K562 (cell line): Measurements from ENCODE around the gene ECD. TPM values are rescaled to one million over a fixed set of nuclear protein-coding genes. Genes with fewer than 3 reads are reported as not detected.

ENCODE experiments used
- AFF1 ChIP-seq, 2 experiments: fragments of 450-650 bp; IDR thresholded peaks; 2 replicates each; pipeline ENCODE4 v1.6.1; 2018; ENCODE audit warnings: mild to moderate bottlenecking in 2 of 2, low read depth in 1 of 2; ENCODE audit not compliant: partially characterized antibody in 2 of 2
- ARNT ChIP-seq, 2 experiments: fragments of 450-650 bp; IDR thresholded peaks; 2 replicates each; pipeline ENCODE4 v1.6.1; 2016; ENCODE audit warnings: mild to moderate bottlenecking in 1 of 2
- BCOR ChIP-seq: fragments of 450-650 bp; IDR thresholded peaks from 2 replicates; pipeline ENCODE4 v1.6.1; 2016
- CCNT2 ChIP-seq: IDR thresholded peaks from 2 replicates; pipeline ENCODE4 v1.6.1; 2011; ENCODE audit warnings: borderline replicate concordance, low read depth, mild to moderate bottlenecking, moderate library complexity, mixed read lengths, low read length; ENCODE audit not compliant: insufficient read length; ENCODE audit errors: extremely low read depth
- CHD2 ChIP-seq: IDR thresholded peaks from 2 replicates; pipeline ENCODE4 v1.6.1; 2011; ENCODE audit warnings: low read depth, low read length
- ETV6 ChIP-seq, 3 experiments: fragments of 150-350 bp in 1 of 3; sonication (generic) in 1 of 3; formaldehyde crosslinking in 1 of 3; IDR thresholded peaks; 2 replicates each; pipeline versions ENCODE4 v1.6.1 to v1.8.0; 2014 to 2022; ENCODE audit warnings: borderline replicate concordance in 2 of 3, low read depth in 2 of 3, antibody characterized with exemption in 1 of 3, low read length in 1 of 3, mild to moderate bottlenecking in 1 of 3, missing genetic modification reagents in 1 of 3
- IRF9 ChIP-seq: fragments of 450-650 bp; IDR thresholded peaks from 2 replicates; pipeline ENCODE4 v1.6.1; 2016; ENCODE audit warnings: missing biosample characterization, missing genetic modification characterization
- LCOR ChIP-seq: sonication (generic); formaldehyde crosslinking; IDR thresholded peaks from 2 replicates; pipeline ENCODE4 v1.8.0; 2022; ENCODE audit warnings: mild to moderate bottlenecking, missing genetic modification reagents
- NFIX ChIP-seq: fragments of 250-450 bp; sonication (Bioruptor Pico); IDR thresholded peaks from 2 replicates; pipeline ENCODE4 v1.4.0; 2020; ENCODE audit warnings: low read depth, mild to moderate bottlenecking, moderate library complexity
- NRF1 ChIP-seq, 2 experiments: fragments of 450-650 bp; IDR thresholded peaks in 1 of 2; conservative IDR thresholded peaks in 1 of 2; 2 replicates each; pipeline ENCODE4 v1.6.1; 2014; ENCODE audit warnings: mild to moderate bottlenecking in 2 of 2
- PKNOX1 ChIP-seq: fragments of 450-650 bp; IDR thresholded peaks from 2 replicates; pipeline ENCODE4 v1.6.1; 2016
- SMARCE1 ChIP-seq: fragments of 450-650 bp; IDR thresholded peaks from 2 replicates; pipeline ENCODE4 v1.7.1; 2016; ENCODE audit warnings: mild to moderate bottlenecking
- TAF7 ChIP-seq: fragments of 450-650 bp; IDR thresholded peaks from 2 replicates; pipeline ENCODE4 v1.6.1; 2016; ENCODE audit warnings: missing genetic modification characterization, missing compliant biosample characterization
- TARDBP ChIP-seq: fragments of 450-650 bp; IDR thresholded peaks from 2 replicates; pipeline ENCODE4 v1.6.1; 2016
- TCF3 ChIP-seq: sonication (generic); formaldehyde crosslinking; IDR thresholded peaks from 2 replicates; pipeline ENCODE4 v1.4.0; 2020; ENCODE audit warnings: mild to moderate bottlenecking, missing genetic modification reagents
- TOE1 ChIP-seq, 2 experiments: fragments of 450-650 bp in 1 of 2; sonication (generic) in 1 of 2; formaldehyde crosslinking in 1 of 2; IDR thresholded peaks; 2 replicates each; pipeline versions ENCODE4 v1.7.1 to v1.8.0; 2016 to 2022; ENCODE audit warnings: borderline replicate concordance in 2 of 2, mild to moderate bottlenecking in 2 of 2, antibody characterized with exemption in 1 of 2, inconsistent platforms in 1 of 2, low read depth in 1 of 2, missing genetic modification reagents in 1 of 2, moderate library complexity in 1 of 2
- ZFP91 ChIP-seq: sonication (generic); formaldehyde crosslinking; IDR thresholded peaks from 2 replicates; pipeline ENCODE4 v1.8.0; 2022; ENCODE audit warnings: mild to moderate bottlenecking, missing genetic modification reagents
- ZNF121 ChIP-seq: sonication (generic); formaldehyde crosslinking; conservative IDR thresholded peaks from 2 replicates; pipeline ENCODE4 v1.8.0; 2022; ENCODE audit warnings: missing genetic modification reagents
- polyA plus RNA-seq, 8 experiments: library from polyadenylated mRNA; depleted of rRNA in 4 of 8; stranded (reverse) in 5 of 8; unstranded in 3 of 8; fragments of >200 nt; fragmentation: Nextera tagmentation in 2 of 8; fragmentation: Illumina TruSeq in 1 of 8; extraction: Ambion mirVana in 2 of 8; extraction: Trizol in 1 of 8; gene quantifications; 2 replicates each; pipeline versions ENCODE4 v1.2.1 to v1.2.3, GENCODE V29; 2011 to 2014; ENCODE audit warnings: inconsistent platforms in 1 of 8, missing spikeins in 1 of 8
- total RNA-seq, 7 experiments: library from RNA; depleted of rRNA in 6 of 7; stranded (reverse); fragments of >200 nt in 6 of 7; fragmentation: Illumina TruSeq in 2 of 7; extraction: Trizol in 2 of 7; gene quantifications; 2 replicates each; pipeline versions ENCODE4 v1.2.1 to v1.2.3, GENCODE V29; 2011 to 2021; ENCODE audit warnings: low replicate concordance in 1 of 7

The ECD gene
- total and polyA plus RNA-seq, 9 of the 15 experiments (the other 6 are each of a cell fraction or from before 2014, with no cell fraction given) = 33.5 to 79.9 (median 53.2) TPM

GRCh38 chr10:73167783-73168464, at the start of gene ECD, which contains the start of gene FAM149B1 (continued):
- TF ChIP-seq ARNT (IDR thresholded peaks at IDR 0.05) = 0 out of 4 replicates have a peak, but pooled peaks of 1 of the 2 experiments have one; percentile 23
- TF ChIP-seq BCOR = 0 out of 2 replicates have a peak, but pooled peaks have one; percentile 11
- peak; percentile 64 to 74 for TF ChIP-seq NRF1 (conservative IDR thresholded peaks at IDR 0.05 in 1 of 2, IDR thresholded peaks at IDR 0.05 in 1 of 2)
- no peak for TF ChIP-seq ZNF121
- peak; percentile 93 for TF ChIP-seq LCOR (CRISPR knock-in tag)
- peak; percentile 41; the same call in 1 of the 2 replicates for TF ChIP-seq TCF3 (CRISPR knock-in tag)
- TF ChIP-seq TOE1 (IDR thresholded peaks at IDR 0.05; ENCODE audit: borderline replicate concordance) = peak; percentile 54
- TF ChIP-seq TOE1 (CRISPR knock-in tag; IDR thresholded peaks at IDR 0.05; ENCODE audit: borderline replicate concordance, low read depth) = no peak
- TF ChIP-seq TAF7 (tag) = peak; percentile 90
- TF ChIP-seq ETV6 (IDR thresholded peaks at IDR 0.05; ENCODE audit: borderline replicate concordance in 1 of 2, low read depth in 2 of 2, low read length in 1 of 2) = no peak
- no peak for TF ChIP-seq ETV6 (CRISPR knock-in tag; IDR thresholded peaks at IDR 0.05; ENCODE audit: borderline replicate concordance)
- TF ChIP-seq ZFP91 = no peak
- no peak for TF ChIP-seq NFIX (CRISPR knock-in tag)
- TF ChIP-seq AFF1 (IDR thresholded peaks at IDR 0.05; ENCODE audit: low read depth in 1 of 2, partially characterized antibody in 2 of 2) = peak; percentile 31 to 87
- peak; percentile 50; the same call in 1 of the 2 replicates for TF ChIP-seq TARDBP
- TF ChIP-seq CHD2 = peak; percentile 48; the same call in 1 of the 2 replicates
- TF ChIP-seq CCNT2 = peak; percentile 98
- no peak for TF ChIP-seq IRF9 (tag)
- peak; percentile 57; the same call in 1 of the 2 replicates for TF ChIP-seq PKNOX1
- TF ChIP-seq SMARCE1 = peak; percentile 37; the same call in 1 of the 2 replicates
